H9 (cell line): ENCODE data around the gene PLOD1. TPM values are rescaled to one million over a fixed set of nuclear protein-coding genes. Genes with fewer than 3 reads are reported as not detected.
A peak's percentile ranks its signal among the peaks of the same experiment; 100 is the strongest.

Experiments used
- DNase-seq: peaks from one replicate; pipeline ENCODE4 v3.0.0-alpha.2; 2017
- H2AFZ ChIP-seq: one replicate; pipeline ENCODE4 v1.6.1; 2013; ENCODE audit warnings: mild to moderate bottlenecking, low read length, control low read depth, moderate library complexity
- H2AK5ac ChIP-seq: 2 replicates; pipeline ENCODE4 v1.6.1; 2013; ENCODE audit warnings: low read length, control low read depth, mixed read lengths; ENCODE audit not compliant: insufficient read length
- H2BK120ac ChIP-seq: one replicate; pipeline ENCODE4 v1.6.1; 2013; ENCODE audit warnings: low read depth, mild to moderate bottlenecking, low read length, control low read depth, inconsistent platforms; ENCODE audit not compliant: poor library complexity, severe bottlenecking
- H2BK12ac ChIP-seq: 2 replicates; pipeline ENCODE4 v1.6.1; 2013; ENCODE audit warnings: low read length, control low read depth, mixed read lengths, low read depth; ENCODE audit not compliant: insufficient read length
- H2BK15ac ChIP-seq: 2 replicates; pipeline ENCODE4 v1.6.1; 2013; ENCODE audit warnings: low read depth, low read length, control low read depth
- H2BK20ac ChIP-seq: one replicate; pipeline ENCODE4 v1.6.1; 2013; ENCODE audit warnings: low read depth, mild to moderate bottlenecking, low read length, control low read depth, inconsistent platforms; ENCODE audit not compliant: poor library complexity, severe bottlenecking
- H2BK5ac ChIP-seq: 2 replicates; pipeline ENCODE4 v1.6.1; 2013; ENCODE audit warnings: low read length, control low read depth, mixed read lengths; ENCODE audit not compliant: insufficient read length
- H3K14ac ChIP-seq: 2 replicates; pipeline ENCODE4 v1.6.1; 2013; ENCODE audit warnings: low read length, control low read depth; ENCODE audit not compliant: insufficient read depth
- H3K18ac ChIP-seq: 2 replicates; pipeline ENCODE4 v1.6.1; 2013; ENCODE audit warnings: low read depth, mild to moderate bottlenecking, mixed read lengths, low read length, control low read depth; ENCODE audit not compliant: insufficient read length
- H3K23ac ChIP-seq: 2 replicates; pipeline ENCODE4 v1.6.1; 2013; ENCODE audit warnings: low read length, control low read depth, mixed read lengths, low read depth; ENCODE audit not compliant: insufficient read length
- H3K23me2 ChIP-seq: 2 replicates; pipeline ENCODE4 v1.6.1; 2013; ENCODE audit warnings: low read depth, mild to moderate bottlenecking, mixed read lengths, low read length, control low read depth; ENCODE audit not compliant: insufficient read length, poor library complexity, severe bottlenecking
- H3K27ac ChIP-seq: 2 replicates; pipeline ENCODE4 v1.5.1; 2013; ENCODE audit warnings: low read length, control low read depth, mixed read lengths, low read depth; ENCODE audit not compliant: insufficient read length
- H3K27me3 ChIP-seq: 2 replicates; pipeline ENCODE4 v1.6.1; 2013; ENCODE audit warnings: low read length, control low read depth, inconsistent platforms; ENCODE audit not compliant: insufficient read depth
- H3K4ac ChIP-seq: 2 replicates; pipeline ENCODE4 v1.6.1; 2013; ENCODE audit warnings: low read depth, mild to moderate bottlenecking, control low read depth, inconsistent platforms, low read length, moderate library complexity
- H3K4me1 ChIP-seq: 2 replicates; pipeline ENCODE4 v1.6.1; 2013; ENCODE audit warnings: low read length, control low read depth, inconsistent platforms; ENCODE audit not compliant: insufficient read depth
- H3K4me2 ChIP-seq: 2 replicates; pipeline ENCODE4 v1.6.1; 2013; ENCODE audit warnings: low read length, control low read depth, mixed read lengths; ENCODE audit not compliant: insufficient read length, insufficient read depth
- H3K56ac ChIP-seq: 2 replicates; pipeline ENCODE4 v1.6.1; 2013; ENCODE audit warnings: low read depth, mild to moderate bottlenecking, mixed read lengths, low read length, control low read depth; ENCODE audit not compliant: insufficient read length
- H3K79me1 ChIP-seq: 2 replicates; pipeline ENCODE4 v1.6.1; 2013; ENCODE audit warnings: low read depth, mild to moderate bottlenecking, moderate library complexity, low read length, control low read depth, inconsistent platforms; ENCODE audit not compliant: insufficient read depth, poor library complexity, severe bottlenecking
- H3K79me2 ChIP-seq: 2 replicates; pipeline ENCODE4 v1.6.1; 2013; ENCODE audit warnings: low read length, control low read depth, inconsistent platforms; ENCODE audit not compliant: insufficient read depth
- H3K9ac ChIP-seq: 2 replicates; pipeline ENCODE4 v1.6.1; 2013; ENCODE audit warnings: low read length, control low read depth, mixed read lengths; ENCODE audit not compliant: insufficient read length; ENCODE audit errors: extremely low read depth
- H3K9me3 ChIP-seq: one replicate; pipeline ENCODE4 v1.6.1; 2013; ENCODE audit warnings: low read depth, low read length, inconsistent platforms; ENCODE audit not compliant: control insufficient read depth
- H3T11ph ChIP-seq: one replicate; pipeline ENCODE4 v1.6.1; 2013; ENCODE audit warnings: mild to moderate bottlenecking, low read length, control low read depth, inconsistent platforms
- H4K20me1 ChIP-seq: one replicate; pipeline ENCODE4 v1.6.1; 2013; ENCODE audit not compliant: control insufficient read depth, insufficient read length, insufficient read depth
- H4K5ac ChIP-seq: 2 replicates; pipeline ENCODE4 v1.6.1; 2013; ENCODE audit warnings: low read depth, mild to moderate bottlenecking, mixed read lengths, low read length, control low read depth; ENCODE audit not compliant: insufficient read length
- H4K8ac ChIP-seq: replicated peaks from 2 replicates; pipeline ENCODE4 v1.6.1; 2013; ENCODE audit warnings: low read length, control low read depth, mixed read lengths, low read depth; ENCODE audit not compliant: insufficient read length
- H4K91ac ChIP-seq: 2 replicates; pipeline ENCODE4 v1.6.1; 2013; ENCODE audit warnings: low read depth, mild to moderate bottlenecking, moderate library complexity, mixed read lengths, low read length, control low read depth; ENCODE audit not compliant: insufficient read length
- H3K27ac Mint-ChIP-seq, 3 experiments: 2 replicates in 2 of 3; 3 replicates in 1 of 3; pipeline ENCODE4 v1.8.0; 2020 to 2021; ENCODE audit warnings: mixed read lengths in 3 of 3, mild to moderate bottlenecking in 1 of 3, moderate library complexity in 1 of 3
- H3K27me3 Mint-ChIP-seq: 2 replicates; pipeline ENCODE4 v1.8.0; 2021; ENCODE audit warnings: low read depth, mild to moderate bottlenecking, moderate library complexity, mixed read lengths
- H3K36me3 Mint-ChIP-seq, 3 experiments: 2 replicates in 2 of 3; 3 replicates in 1 of 3; pipeline ENCODE4 v1.8.0; 2020 to 2021; ENCODE audit warnings: low read depth in 3 of 3, mixed read lengths in 3 of 3; ENCODE audit not compliant: insufficient read depth in 1 of 3
- H3K4me1 Mint-ChIP-seq, 2 experiments: 2 replicates each; pipeline ENCODE4 v1.8.0; 2020; ENCODE audit warnings: mixed read lengths in 2 of 2
- H3K4me3 Mint-ChIP-seq, 2 experiments: 2 replicates in 1 of 2; 3 replicates in 1 of 2; pipeline ENCODE4 v1.8.0; 2020 to 2021; ENCODE audit warnings: mild to moderate bottlenecking in 2 of 2, mixed read lengths in 2 of 2, moderate library complexity in 1 of 2
- H3K9me3 Mint-ChIP-seq, 2 experiments: 2 replicates in 1 of 2; 3 replicates in 1 of 2; pipeline ENCODE4 v1.8.0; 2020; ENCODE audit warnings: mild to moderate bottlenecking in 2 of 2, mixed read lengths in 2 of 2, moderate library complexity in 1 of 2
- WGBS: extraction: QIAGEN DNeasy Blood & Tissue Kit; methylation state at CpG from one replicate; pipeline ENCODE4 v1.1.7; 2013; ENCODE audit warnings: missing lambda C conversion rate, low lambda C conversion rate, mixed read lengths; ENCODE audit not compliant: insufficient read length; ENCODE audit errors: extremely low coverage; 5-methylcytosine and 5-hydroxymethylcytosine counted together
- total RNA-seq: library from RNA; stranded (reverse); gene quantifications from 2 replicates; pipeline ENCODE4 v1.2.1, GENCODE V29; 2021
- TF ChIP-seq, protein P1 (sequence below): fragments of 200-600 bp; sonication (generic); conservative IDR thresholded peaks from 3 replicates; pipeline ENCODE4 v1.8.0; 2021; ENCODE audit warnings: antibody characterized with exemption, mild to moderate bottlenecking

PLOD1 gene
- total RNA-seq, 1 experiment from 2014 or later, result 57.0 TPM

DNA sequence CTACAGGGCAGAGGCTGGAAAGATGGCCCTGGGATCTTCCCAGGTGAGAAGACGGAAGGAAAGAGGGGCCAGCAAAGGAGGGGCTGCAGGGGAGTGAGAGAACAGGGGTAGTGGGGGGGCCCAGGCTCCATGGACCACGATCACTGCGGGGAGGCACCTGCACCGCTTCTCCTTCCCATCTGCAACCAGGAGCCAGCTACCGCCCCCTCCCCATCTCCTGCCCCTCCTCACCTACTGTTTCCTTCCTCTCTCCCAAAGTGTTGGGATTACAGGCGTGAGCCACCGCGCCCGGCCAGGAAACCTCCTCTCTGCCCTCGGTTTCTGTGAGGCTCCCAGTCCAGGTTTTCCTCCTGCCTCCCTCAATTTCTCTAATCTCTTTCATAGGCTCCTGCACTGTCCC lies 27.6 kb upstream of the PLOD1 start:
- Mint-ChIP-seq H3K27me3 (peaks cover 4% of the 10 kb centered on the region; the same call in 1 of the 2 replicates), H3K4me1 (peaks cover 7 to 10% of the 10 kb centered on the region in 2 experiments), H3K4me3 (peak overlapping the region in 1 of 2 experiments; percentile 7; a peak in 1 of 5 replicates), H3K36me3 (no peaks in the 10 kb centered on the region; a peak in 1 of 7 replicates), H3K27ac (peak overlapping the region in 2 of 3 experiments; percentile 0 to 56; a peak in 2 of 7 replicates), H3K9me3 (no peaks in the 10 kb centered on the region; a peak in 1 of 5 replicates)
- Histone ChIP-seq H2AK5ac (no peak overlapping the region), H3K9ac (no peak overlapping the region), H4K8ac (no peak overlapping the region), H3K18ac (peak overlapping the region; percentile 47), H2BK15ac (no peak overlapping the region), H3K23me2 (peaks cover 5% of the 10 kb centered on the region), H3K4ac (no peak overlapping the region), H3K27me3 (no peaks in the 10 kb centered on the region), H2BK20ac (peak overlapping the region; percentile 86), H3K79me1 (no peaks in the 10 kb centered on the region), H2BK5ac (no peak overlapping the region), H2BK120ac (no peak overlapping the region), H3K79me2 (no peaks in the 10 kb centered on the region), H3K27ac (no peak overlapping the region), H4K5ac (no peak overlapping the region), H4K91ac (no peak overlapping the region), H3K9me3 (no peaks in the 10 kb centered on the region), H3T11ph (no peak overlapping the region), H3K23ac (no peak overlapping the region), H2AFZ (no peak overlapping the region), H3K4me2 (no peak overlapping the region), H3K56ac (no peak overlapping the region), H4K20me1 (no peaks in the 10 kb centered on the region), H3K14ac (no peak overlapping the region), H3K4me1 (no peaks in the 10 kb centered on the region), H2BK12ac (no peak overlapping the region)
- TF ChIP-seq, protein P1, sequence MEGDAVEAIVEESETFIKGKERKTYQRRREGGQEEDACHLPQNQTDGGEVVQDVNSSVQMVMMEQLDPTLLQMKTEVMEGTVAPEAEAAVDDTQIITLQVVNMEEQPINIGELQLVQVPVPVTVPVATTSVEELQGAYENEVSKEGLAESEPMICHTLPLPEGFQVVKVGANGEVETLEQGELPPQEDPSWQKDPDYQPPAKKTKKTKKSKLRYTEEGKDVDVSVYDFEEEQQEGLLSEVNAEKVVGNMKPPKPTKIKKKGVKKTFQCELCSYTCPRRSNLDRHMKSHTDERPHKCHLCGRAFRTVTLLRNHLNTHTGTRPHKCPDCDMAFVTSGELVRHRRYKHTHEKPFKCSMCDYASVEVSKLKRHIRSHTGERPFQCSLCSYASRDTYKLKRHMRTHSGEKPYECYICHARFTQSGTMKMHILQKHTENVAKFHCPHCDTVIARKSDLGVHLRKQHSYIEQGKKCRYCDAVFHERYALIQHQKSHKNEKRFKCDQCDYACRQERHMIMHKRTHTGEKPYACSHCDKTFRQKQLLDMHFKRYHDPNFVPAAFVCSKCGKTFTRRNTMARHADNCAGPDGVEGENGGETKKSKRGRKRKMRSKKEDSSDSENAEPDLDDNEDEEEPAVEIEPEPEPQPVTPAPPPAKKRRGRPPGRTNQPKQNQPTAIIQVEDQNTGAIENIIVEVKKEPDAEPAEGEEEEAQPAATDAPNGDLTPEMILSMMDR, result no peak
- DNase-seq, result peak; percentile 56
- WGBS, result no CpG with 5 or more reads among the region's 10 CpGs
